Central memory CD4-positive, alpha-beta T cell (primary cell): ENCODE data around the gene ERC2.

Experiments used
- DNase-seq: peaks from one replicate; pipeline ENCODE4 v3.0.0; 2022

Gene ERC2

DNA sequence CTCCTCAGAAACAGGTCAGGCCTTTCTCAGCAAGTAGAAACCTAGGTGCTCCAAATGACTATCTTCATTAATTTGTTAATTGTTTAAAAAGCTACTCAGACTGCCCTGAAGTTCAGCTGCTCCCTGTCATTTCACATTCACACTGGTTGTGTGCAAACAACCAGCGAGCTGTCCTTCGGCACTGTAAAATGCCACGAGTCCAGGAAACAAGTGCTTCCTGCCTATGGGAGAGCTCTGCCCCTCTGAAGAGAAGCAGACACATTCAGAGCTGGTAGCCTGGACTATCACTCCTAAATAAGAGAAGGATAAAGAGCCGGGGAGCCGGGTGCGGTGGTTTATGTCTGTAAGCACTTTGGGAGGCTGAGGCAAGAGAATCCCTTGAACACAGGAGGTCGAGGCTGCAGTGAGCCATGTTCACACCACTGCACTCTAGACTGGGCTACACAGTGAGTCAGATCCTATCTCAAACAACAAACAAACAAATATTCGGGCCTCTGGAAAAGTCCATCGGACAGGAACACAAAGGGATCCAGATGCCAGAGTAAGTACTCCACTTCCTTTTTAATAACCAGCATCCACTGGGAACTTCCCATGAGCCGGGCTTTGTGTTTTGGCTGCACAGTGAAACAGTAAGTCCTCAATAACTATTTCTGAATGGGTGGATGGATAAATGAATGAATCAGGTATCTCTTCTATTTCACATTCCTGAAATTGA lies 866.7 kb downstream of the ERC2 start:
- DNase-seq = no peak

GRCh38 chr3:55598224-55598623 lies 870.0 kb downstream of the ERC2 start:
- no peak for DNase-seq

DNA sequence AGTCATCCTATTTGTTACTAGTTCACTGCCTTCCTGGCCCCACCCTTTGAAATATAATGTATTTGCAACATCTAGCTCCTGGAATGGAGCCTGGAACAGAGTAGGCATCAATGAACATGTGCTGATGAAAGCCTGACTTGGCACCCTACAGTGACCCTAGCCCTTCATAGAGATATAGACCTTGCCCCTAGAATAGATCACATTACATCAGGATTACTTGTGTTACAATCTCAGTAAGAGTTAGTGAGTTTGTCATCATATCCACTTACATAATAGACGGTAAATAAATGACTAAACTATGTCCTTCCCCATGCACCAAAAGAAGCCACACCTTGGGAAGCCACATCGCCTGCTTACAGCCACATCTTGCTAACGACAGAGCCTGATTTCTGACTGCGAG lies 870.6 kb downstream of the ERC2 start:
- DNase-seq = no peak

- no peak for DNase-seq
These were observed 872.1 kb downstream of the ERC2 start for GRCh38 chr3:55596212-55596611.

- no peak for DNase-seq
These were observed 872.8 kb downstream of the ERC2 start for GRCh38 chr3:55595420-55595819.

DNA sequence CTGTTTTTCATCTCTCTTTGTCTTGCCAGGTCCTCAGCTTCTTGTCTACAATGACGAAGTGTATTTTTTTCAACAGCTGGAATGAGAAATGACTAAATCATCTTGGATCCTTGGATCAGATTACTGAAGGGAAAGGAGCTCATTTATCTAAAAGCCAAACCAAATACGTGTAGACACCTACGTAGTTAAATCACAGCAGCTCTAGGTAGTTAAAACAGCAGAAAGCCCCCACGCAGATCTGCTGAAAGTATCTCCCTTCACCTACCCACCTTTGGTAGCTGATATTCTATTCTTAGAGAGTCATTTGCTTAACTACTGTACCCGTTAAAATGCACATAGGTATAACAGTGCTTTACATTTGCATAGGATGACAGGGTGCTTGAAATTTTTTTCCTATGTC lies 875.7 kb downstream of the ERC2 start:
- no peak for DNase-seq

- no peak for DNase-seq
These were observed 876.4 kb downstream of the ERC2 start for GRCh38 chr3:55591888-55592287.

DNA sequence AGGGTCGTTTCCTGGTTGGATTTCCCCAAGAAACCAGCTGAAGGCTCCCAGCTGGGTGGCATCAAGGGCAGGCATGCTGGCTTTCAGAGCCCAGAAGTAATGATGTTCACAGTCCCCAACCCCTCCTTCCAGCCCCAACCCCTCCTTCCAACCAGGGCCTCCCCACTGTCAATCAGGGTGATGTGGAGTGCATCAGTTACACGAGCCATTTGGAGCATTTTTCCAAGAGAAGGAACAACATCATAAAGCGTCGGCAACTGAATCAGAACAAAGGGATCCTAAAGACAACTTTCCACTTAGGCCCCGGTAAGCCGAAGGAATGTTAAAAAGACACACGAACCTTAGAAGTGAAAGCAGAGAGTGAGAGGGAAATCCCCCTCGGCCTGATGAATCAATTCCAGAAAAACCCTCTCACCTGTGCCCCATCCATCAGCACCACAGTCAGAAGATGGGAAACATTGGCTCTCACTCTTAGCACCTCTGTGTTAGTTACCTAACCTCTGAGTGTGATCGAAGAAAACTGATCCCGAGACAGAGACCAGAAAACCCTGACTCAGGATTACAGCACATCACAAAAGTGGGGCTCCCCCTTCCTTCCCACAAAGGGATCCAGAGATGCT lies 880.0 kb downstream of the ERC2 start:
- no peak for DNase-seq

DNA sequence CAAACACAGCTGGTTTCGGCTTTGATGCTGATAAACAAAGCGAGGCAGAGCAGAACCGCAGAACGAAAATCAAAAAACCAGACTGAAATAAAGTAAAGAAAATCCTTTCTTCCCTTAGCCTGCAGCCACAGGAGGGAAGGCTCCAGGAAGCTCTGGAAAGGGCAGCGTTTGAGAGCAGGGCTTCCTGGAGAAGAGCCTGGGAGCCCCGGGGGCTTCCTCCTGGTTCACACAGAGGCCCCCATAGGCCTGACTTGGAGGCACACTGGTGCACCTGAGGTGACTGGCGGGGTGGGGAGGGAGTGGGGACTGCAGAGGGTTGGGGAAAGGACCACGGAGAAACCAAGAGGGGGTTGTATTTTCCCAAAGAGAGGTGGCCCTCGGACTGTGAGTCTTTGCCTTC lies 882.4 kb downstream of the ERC2 start:
- DNase-seq = no peak

- no peak for DNase-seq
These were observed 883.4 kb downstream of the ERC2 start for GRCh38 chr3:55584716-55585368.

GRCh38 chr3:55584030-55584429 lies 884.2 kb downstream of the ERC2 start:
- DNase-seq = no peak

- no peak for DNase-seq
These were observed 884.8 kb downstream of the ERC2 start for GRCh38 chr3:55583475-55583874.

DNA sequence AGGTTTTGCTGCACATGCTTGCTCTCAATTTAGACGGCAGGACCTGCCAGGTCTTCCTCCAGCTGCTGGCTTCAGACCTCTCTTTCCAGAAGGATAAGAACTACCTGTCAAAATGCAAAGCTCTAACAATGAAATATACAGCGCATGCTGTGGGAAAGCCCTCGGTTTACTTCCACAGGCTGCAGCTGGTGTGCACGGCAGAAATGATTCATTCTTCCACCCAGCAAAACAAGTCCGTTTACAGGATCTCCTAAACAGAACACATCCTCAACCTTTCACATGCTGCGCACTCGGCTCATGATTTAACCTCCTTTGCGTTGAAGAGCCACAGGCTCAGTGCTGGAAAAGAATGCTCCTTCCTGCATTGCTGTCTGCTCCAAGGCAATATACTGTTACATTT lies 888.8 kb downstream of the ERC2 start:
- no peak for DNase-seq

GRCh38 chr3:55576621-55577388 lies 891.5 kb downstream of the ERC2 start:
- no peak for DNase-seq

GRCh38 chr3:55574671-55575070 lies 893.6 kb downstream of the ERC2 start:
- no peak for DNase-seq

DNA sequence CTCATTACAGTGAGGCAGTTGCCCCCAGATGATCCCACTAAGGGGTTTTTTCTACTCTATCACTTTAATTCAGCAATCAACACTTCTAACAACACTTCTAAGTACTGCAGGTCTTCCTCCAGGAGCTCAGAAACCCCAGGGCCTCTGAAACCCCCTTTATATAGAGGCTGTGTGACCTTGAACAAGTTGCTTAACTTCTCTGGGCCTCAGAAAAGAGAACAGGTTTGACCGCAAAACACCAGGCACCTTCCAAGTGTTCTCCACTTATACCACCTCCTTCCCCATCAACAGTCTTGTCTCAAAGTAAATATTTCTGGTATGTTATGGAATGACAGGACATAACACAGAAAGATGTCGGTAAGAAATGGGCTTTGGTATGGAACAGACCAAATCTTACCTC lies 895.5 kb downstream of the ERC2 start:
- DNase-seq = no peak

GRCh38 chr3:55571913-55572312 lies 896.4 kb downstream of the ERC2 start:
- DNase-seq = no peak

GRCh38 chr3:55571216-55571813 lies 897.0 kb downstream of the ERC2 start:
- no peak for DNase-seq

- DNase-seq = no peak
These were observed 898.0 kb downstream of the ERC2 start for GRCh38 chr3:55570271-55570711.

- no peak for DNase-seq
These were observed 899.2 kb downstream of the ERC2 start for GRCh38 chr3:55569033-55569599.

GRCh38 chr3:55567615-55568014 lies 900.7 kb downstream of the ERC2 start:
- no peak for DNase-seq

GRCh38 chr3:55567121-55567520 lies 901.1 kb downstream of the ERC2 start:
- DNase-seq = no peak

DNA sequence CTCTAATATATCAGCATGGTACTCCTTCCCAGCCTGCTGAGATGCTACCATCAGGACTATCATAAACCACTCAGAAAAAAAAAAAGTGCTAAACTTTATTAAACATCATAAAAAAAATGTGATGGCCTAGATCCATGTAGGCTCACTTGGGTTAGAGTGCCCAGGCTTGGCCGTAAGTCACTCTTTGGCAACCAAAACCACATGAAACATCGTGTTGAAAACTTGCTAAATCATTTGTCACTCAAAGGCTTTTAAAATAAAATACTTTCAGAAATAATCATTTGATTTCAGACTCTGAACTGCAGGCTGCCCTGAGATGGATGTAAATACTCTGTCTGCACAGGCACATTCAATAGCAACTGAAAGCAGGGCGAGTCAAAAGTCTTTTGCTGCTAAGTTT lies 902.7 kb downstream of the ERC2 start:
- DNase-seq = no peak
